Mucosa of stomach (tissue), 1 donor: ENCODE data around the gene PCDH12.
A peak's percentile ranks its signal among the peaks of the same experiment; 100 is the strongest.
"Not testable (repeated sequence)": the region's sequence is repeated elsewhere in the genome, so short reads cannot be mapped to it uniquely, and the experiment has no call there.

Source experiments
- H3K27me3 ChIP-seq: one replicate; pipeline ENCODE4 v1.7.0; 2013; ENCODE audit warnings: mild to moderate bottlenecking, low read length; ENCODE audit not compliant: control insufficient read depth, insufficient read depth
- H3K36me3 ChIP-seq: one replicate; pipeline ENCODE4 v1.7.0; 2013; ENCODE audit warnings: low read length; ENCODE audit not compliant: control insufficient read depth, insufficient read depth
- H3K4me1 ChIP-seq: one replicate; pipeline ENCODE4 v1.7.0; 2013; ENCODE audit warnings: mild to moderate bottlenecking, low read length; ENCODE audit not compliant: control insufficient read depth, insufficient read depth
- H3K4me3 ChIP-seq: one replicate; pipeline ENCODE4 v1.7.0; 2013; ENCODE audit warnings: low read length
- H3K9ac ChIP-seq: one replicate; pipeline ENCODE4 v1.7.0; 2013; ENCODE audit warnings: mild to moderate bottlenecking, low read length, moderate library complexity
- H3K9me3 ChIP-seq: one replicate; pipeline ENCODE4 v1.7.0; 2013; ENCODE audit warnings: mild to moderate bottlenecking, low read length, moderate library complexity; ENCODE audit not compliant: control insufficient read depth
- donor health status: Pancreatic carcinoma.

The PCDH12 gene

GRCh38 chr5:141929398-141930058, 28.5 kb downstream of the PCDH12 start:
- Histone ChIP-seq H3K4me3 (no peak overlapping the region), H3K9me3 (no peaks in the 10 kb centered on the region), H3K36me3 (peaks cover 38% of the 10 kb centered on the region), H3K9ac (no peak overlapping the region), H3K4me1 (no peaks in the 10 kb centered on the region), H3K27me3 (no peaks in the 10 kb centered on the region)

- Histone ChIP-seq H3K9me3 (no peaks in the 10 kb centered on the region), H3K27me3 (no peaks in the 10 kb centered on the region), H3K4me3 (no peak overlapping the region), H3K36me3 (peaks cover 34% of the 10 kb centered on the region), H3K4me1 (no peaks in the 10 kb centered on the region), H3K9ac (no peak overlapping the region)
Measured at GRCh38 chr5:141928051-141928450, 30.0 kb downstream of the PCDH12 start.

DNA sequence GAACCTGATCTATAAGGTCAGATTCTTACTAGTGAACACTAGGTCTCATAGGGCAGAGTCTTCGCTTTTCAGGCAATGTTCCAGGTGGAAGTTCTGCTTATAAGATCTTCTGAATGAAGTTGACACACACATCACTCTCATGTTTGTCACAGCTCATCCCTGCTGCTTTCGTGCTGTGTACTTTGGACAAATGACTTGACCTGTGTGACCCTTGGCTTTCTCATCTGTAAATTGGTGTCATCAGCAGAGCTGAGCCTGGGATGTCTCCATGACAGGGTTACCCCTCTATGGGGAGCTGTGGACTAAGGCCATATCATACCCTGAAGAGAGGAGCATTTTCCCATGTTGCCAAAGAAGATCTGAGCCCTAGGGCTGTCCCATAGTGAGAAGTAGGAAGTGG, 31.6 kb downstream of the PCDH12 start:
- Histone ChIP-seq H3K4me3 (no peak overlapping the region), H3K36me3 (peaks cover 26% of the 10 kb centered on the region), H3K9me3 (no peaks in the 10 kb centered on the region), H3K27me3 (no peaks in the 10 kb centered on the region), H3K4me1 (no peaks in the 10 kb centered on the region), H3K9ac (no peak overlapping the region)

- Histone ChIP-seq H3K27me3 (no peaks in the 10 kb centered on the region), H3K9ac (peak within 1 kb of the TSS; percentile 82), H3K36me3 (peaks cover 10% of the 10 kb centered on the region), H3K4me3 (peak within 1 kb of the TSS; percentile 91), H3K9me3 (no peaks in the 10 kb centered on the region), H3K4me1 (no peaks in the 10 kb centered on the region)
Measured at GRCh38 chr5:141923448-141924313, 34.3 kb downstream of the PCDH12 start, which contains the start of gene DELE1. Gene DELE1, plus strand, starts transcription at chr5:141923871. Its CDS starts 71 bp downstream, at chr5:141923942.

- H3K27me3 ChIP-seq, H3K9me3 ChIP-seq, H3K4me1 ChIP-seq: not testable (repeated sequence)
- peak overlapping the region; percentile 91 for H3K4me3 ChIP-seq
- H3K9ac ChIP-seq, result peak overlapping the region; percentile 82
- peaks cover 10% of the 10 kb centered on the region for H3K36me3 ChIP-seq
Measured at GRCh38 chr5:141922827-141923447, 35.1 kb downstream of the PCDH12 start.

- Histone ChIP-seq H3K4me3 (no peak overlapping the region), H3K27me3 (no peaks in the 10 kb centered on the region), H3K9ac (no peak overlapping the region), H3K4me1 (no peaks in the 10 kb centered on the region), H3K9me3 (no peaks in the 10 kb centered on the region), H3K36me3 (no peaks in the 10 kb centered on the region)
Measured at GRCh38 chr5:141920771-141921170, 37.2 kb downstream of the PCDH12 start.

DNA sequence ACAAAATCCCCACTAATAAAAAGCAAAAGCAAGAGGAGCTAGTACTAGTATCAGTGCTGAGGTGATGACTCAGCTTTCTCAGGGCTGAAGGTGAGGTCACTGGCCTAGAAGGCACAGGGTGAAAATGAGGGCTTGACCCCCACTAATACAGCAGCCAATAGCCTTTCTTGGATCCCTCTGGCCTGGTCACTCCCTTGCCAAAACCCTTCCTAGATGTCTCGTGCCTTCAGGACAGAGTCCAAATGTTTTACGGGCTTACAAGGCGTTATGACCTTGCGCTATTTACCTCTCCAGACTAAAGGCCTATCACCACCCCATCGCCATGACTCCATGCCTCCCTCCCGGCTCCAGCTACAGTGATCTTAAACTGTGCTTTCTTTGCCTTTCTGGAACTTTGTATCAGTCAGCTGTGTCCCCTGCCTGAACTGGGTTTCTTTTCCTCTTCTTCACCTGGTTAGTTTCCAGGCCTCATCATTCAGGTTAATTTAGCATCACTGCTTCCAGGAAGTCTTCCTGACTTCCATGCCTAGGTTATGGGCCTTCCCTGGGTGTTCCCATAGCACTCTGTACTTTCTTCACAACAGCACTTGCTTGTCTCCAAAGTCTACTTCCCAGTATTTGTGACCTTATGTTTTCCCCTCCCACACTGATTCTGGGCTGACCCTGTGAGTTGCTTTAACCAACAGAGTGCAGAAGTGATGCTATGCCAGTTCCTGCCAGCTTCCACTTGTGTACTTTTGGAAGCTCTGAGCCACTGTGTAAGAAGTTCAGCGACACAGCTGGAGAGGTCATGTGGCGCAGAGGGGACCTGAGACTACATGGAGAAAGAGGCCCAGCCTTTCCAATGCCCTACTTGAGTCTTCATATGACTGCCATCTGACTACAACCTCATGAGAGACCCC, 38.5 kb downstream of the PCDH12 start:
- H3K9me3 ChIP-seq, result no peaks in the 10 kb centered on the region
- H3K27me3 ChIP-seq, result peaks cover 2% of the 10 kb centered on the region
- H3K36me3 ChIP-seq, result no peaks in the 10 kb centered on the region
- no peak overlapping the region for H3K9ac ChIP-seq
- peaks cover under 1% of the 10 kb centered on the region for H3K4me1 ChIP-seq
- H3K4me3 ChIP-seq, result no peak overlapping the region

DNA sequence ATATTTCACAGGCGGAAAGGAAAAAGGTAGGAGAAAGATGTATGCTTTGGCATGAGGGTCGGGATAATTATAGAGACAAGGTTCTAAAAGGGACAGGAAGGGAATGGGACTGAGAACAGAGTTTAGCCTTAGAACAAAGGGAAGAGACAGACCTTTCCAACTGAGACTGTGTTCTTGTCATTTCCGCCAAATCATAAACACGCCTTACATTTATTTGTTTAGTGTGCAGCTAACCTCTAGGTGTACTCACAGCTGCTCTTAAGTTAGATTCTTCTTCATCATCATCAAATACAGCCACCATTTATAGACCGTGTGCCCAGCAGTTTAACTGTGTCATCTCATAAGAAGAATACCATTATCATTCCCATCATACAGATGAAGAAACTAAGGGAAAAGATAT, 40.2 kb downstream of the PCDH12 start:
- H3K9me3 ChIP-seq, result no peaks in the 10 kb centered on the region

DNA sequence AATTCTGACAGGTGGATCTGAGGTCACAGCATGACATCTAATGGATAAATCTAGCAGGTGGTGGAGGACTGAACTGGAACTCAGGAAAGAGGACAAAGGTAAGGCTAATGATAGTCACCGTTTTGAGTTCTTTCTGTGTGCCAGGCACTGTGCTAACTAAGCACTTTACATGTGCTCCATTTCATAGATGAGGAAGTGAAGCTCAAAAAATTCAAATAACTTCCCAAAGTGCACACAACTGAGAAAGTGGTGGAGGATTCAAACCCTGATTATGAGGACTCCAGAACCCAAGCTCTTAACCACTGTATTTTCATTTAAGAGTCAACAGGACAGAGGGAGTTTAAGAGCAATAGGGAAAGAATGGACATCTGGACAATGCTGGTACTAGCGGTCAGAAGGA, 41.5 kb downstream of the PCDH12 start:
- H3K9ac ChIP-seq, result no peak overlapping the region
- H3K9me3 ChIP-seq, result no peaks in the 10 kb centered on the region
- H3K4me3 ChIP-seq, result no peak overlapping the region
- H3K36me3 ChIP-seq, result no peaks in the 10 kb centered on the region
- H3K27me3 ChIP-seq, result peaks cover 17% of the 10 kb centered on the region
- H3K4me1 ChIP-seq, result peaks cover 7% of the 10 kb centered on the region

More for the DNA sequence above, 40.2 kb downstream of the PCDH12 start:
- H3K4me3 ChIP-seq, result no peak overlapping the region
- no peak overlapping the region for H3K9ac ChIP-seq
- H3K36me3 ChIP-seq, result no peaks in the 10 kb centered on the region
- H3K27me3 ChIP-seq, result peaks cover 17% of the 10 kb centered on the region
- H3K4me1 ChIP-seq, result peaks cover 7% of the 10 kb centered on the region

GRCh38 chr5:141915881-141916336, 42.1 kb downstream of the PCDH12 start:
- Histone ChIP-seq H3K36me3 (no peaks in the 10 kb centered on the region), H3K27me3 (peaks cover 17% of the 10 kb centered on the region), H3K9ac (no peak overlapping the region), H3K4me1 (peaks cover 7% of the 10 kb centered on the region), H3K4me3 (no peak overlapping the region), H3K9me3 (no peaks in the 10 kb centered on the region)

DNA sequence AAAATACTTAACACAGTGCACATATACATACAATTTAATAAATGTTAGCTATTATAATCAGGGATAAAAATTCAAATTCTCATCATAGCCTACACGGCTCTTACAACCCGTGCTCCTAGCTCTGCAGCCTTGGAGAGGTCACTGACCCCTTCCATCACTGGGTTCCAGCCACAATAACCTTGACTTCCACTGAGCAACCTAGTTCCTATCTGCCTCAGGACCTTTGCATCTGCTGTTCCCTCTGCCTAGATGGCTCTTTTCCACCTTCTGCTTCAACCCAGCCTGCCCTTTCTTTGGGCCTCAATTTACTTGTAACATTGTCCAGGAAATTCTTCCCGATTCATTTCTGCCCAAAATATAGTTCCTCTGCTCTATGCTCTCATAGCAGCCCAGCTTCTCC, 43.2 kb downstream of the PCDH12 start:
- H3K4me1 ChIP-seq, result peaks cover 7% of the 10 kb centered on the region
- no peaks in the 10 kb centered on the region for H3K36me3 ChIP-seq
- no peak overlapping the region for H3K9ac ChIP-seq
- no peaks in the 10 kb centered on the region for H3K9me3 ChIP-seq
- H3K27me3 ChIP-seq, result peaks cover 17% of the 10 kb centered on the region
- H3K4me3 ChIP-seq, result no peak overlapping the region
